Testis (tissue), 3 donors: ENCODE results near the gene PCYT2. TPM values are rescaled to one million over a fixed set of nuclear protein-coding genes. Genes with fewer than 3 reads are reported as not detected.

ENCODE experiments used
- DNase-seq: peaks from one replicate; pipeline ENCODE4 v3.0.0-alpha.2; 2019
- H3K27ac ChIP-seq, 2 donors: fragments of 200-600 bp; sonication (generic); one replicate each; pipeline ENCODE4 v1.5.1; 2019
- H3K27me3 ChIP-seq: fragments of 200-600 bp; sonication (generic); one replicate; pipeline ENCODE4 v1.5.1; 2019
- H3K36me3 ChIP-seq: fragments of 200-600 bp; sonication (generic); one replicate; pipeline ENCODE4 v1.5.1; 2017; ENCODE audit warnings: low read depth; ENCODE audit errors: missing control alignments
- H3K4me1 ChIP-seq: fragments of 200-600 bp; sonication (generic); one replicate; pipeline ENCODE4 v1.5.1; 2019
- H3K4me3 ChIP-seq, 2 donors: fragments of 200-600 bp; sonication (generic); one replicate each; pipeline ENCODE4 v1.5.1; 2017 to 2019
- H3K9me3 ChIP-seq: fragments of 200-600 bp; sonication (generic); one replicate; pipeline ENCODE4 v1.5.1; 2017
- POLR2A ChIP-seq: fragments of 450-650 bp; IDR thresholded peaks from one replicate; pipeline ENCODE4 v1.6.1; 2017; ENCODE audit warnings: antibody characterized with exemption, mild to moderate bottlenecking, moderate library complexity
- WGBS, 2 donors: methylation state at CpG; one replicate each; pipeline ENCODE4 v1.1.5; 2018; 5-methylcytosine and 5-hydroxymethylcytosine counted together
- intact Hi-C: fragments of 100-400 bp; cut with DNase I; formaldehyde crosslinking; loops from one replicate; pipeline ENCODE4 v1.15.1; 2023; ENCODE audit warnings: low total_unique reads
- polyA plus RNA-seq: library from polyadenylated mRNA; stranded (reverse); fragments of 350-450 nt; fragmentation: Illumina TruSeq; extraction: RNeasy Lipid Tissue Mini Kit (QIAGEN cat#74804); gene quantifications from one replicate; pipeline ENCODE4 v1.2.3, GENCODE V29; 2014; ENCODE audit warnings: low read depth, low replicate concordance; ENCODE audit not compliant: insufficient read depth
- total RNA-seq, 2 donors: library from RNA; depleted of rRNA; stranded (reverse); fragments of >200 nt; gene quantifications; one replicate each; pipeline ENCODE4 v1.2.3, GENCODE V29; 2016
- TF ChIP-seq, protein P1 (sequence below), 3 experiments: fragments of 450-650 bp in 2 of 3; fragments of 200-600 bp in 1 of 3; sonication (generic) in 1 of 3; IDR thresholded peaks; one replicate each; pipeline ENCODE4 v1.5.1; 2016 to 2019; ENCODE audit warnings: antibody characterized with exemption in 3 of 3, mild to moderate bottlenecking in 2 of 3, moderate library complexity in 1 of 3

Gene PCYT2
- total and polyA plus RNA-seq, 3 donors from 2014 or later, result 171 to 488 (median 438) TPM

DNA sequence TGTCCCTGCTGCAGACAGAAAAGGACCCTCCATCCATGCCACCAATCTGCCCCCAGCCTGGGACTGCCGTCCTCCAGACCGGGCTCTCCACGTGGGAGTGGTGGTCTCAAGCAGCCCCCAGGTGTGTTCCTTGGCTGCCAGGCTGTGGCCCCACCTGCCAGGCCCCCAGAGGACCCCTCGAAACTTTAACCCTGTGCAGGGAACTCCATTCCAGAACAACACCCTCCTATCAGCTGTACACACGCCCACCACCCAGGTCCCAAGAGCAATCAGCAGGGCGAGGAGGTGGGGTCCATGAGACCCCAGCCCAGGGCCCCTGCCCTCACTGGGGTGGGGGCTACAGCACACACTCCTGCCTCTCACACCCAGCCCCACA is 24.5 kb upstream of the PCYT2 start:
- DNase-seq, result no peak
- Histone ChIP-seq H3K27me3 (no peaks in the 10 kb centered on the region), H3K36me3 (no peaks in the 10 kb centered on the region), H3K27ac (no peak overlapping the region), H3K9me3 (no peaks in the 10 kb centered on the region), H3K4me3 (no peak overlapping the region), H3K4me1 (peaks cover 6% of the 10 kb centered on the region)
- WGBS, 2 donors, result 84 to 93% methylated on average over 6 of the region's 6 CpGs
- intact Hi-C loops, result no loop called here
- no peak for TF ChIP-seq POLR2A
- TF ChIP-seq, protein P1, sequence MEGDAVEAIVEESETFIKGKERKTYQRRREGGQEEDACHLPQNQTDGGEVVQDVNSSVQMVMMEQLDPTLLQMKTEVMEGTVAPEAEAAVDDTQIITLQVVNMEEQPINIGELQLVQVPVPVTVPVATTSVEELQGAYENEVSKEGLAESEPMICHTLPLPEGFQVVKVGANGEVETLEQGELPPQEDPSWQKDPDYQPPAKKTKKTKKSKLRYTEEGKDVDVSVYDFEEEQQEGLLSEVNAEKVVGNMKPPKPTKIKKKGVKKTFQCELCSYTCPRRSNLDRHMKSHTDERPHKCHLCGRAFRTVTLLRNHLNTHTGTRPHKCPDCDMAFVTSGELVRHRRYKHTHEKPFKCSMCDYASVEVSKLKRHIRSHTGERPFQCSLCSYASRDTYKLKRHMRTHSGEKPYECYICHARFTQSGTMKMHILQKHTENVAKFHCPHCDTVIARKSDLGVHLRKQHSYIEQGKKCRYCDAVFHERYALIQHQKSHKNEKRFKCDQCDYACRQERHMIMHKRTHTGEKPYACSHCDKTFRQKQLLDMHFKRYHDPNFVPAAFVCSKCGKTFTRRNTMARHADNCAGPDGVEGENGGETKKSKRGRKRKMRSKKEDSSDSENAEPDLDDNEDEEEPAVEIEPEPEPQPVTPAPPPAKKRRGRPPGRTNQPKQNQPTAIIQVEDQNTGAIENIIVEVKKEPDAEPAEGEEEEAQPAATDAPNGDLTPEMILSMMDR (IDR thresholded peaks at IDR 0.05), result no peak

DNA sequence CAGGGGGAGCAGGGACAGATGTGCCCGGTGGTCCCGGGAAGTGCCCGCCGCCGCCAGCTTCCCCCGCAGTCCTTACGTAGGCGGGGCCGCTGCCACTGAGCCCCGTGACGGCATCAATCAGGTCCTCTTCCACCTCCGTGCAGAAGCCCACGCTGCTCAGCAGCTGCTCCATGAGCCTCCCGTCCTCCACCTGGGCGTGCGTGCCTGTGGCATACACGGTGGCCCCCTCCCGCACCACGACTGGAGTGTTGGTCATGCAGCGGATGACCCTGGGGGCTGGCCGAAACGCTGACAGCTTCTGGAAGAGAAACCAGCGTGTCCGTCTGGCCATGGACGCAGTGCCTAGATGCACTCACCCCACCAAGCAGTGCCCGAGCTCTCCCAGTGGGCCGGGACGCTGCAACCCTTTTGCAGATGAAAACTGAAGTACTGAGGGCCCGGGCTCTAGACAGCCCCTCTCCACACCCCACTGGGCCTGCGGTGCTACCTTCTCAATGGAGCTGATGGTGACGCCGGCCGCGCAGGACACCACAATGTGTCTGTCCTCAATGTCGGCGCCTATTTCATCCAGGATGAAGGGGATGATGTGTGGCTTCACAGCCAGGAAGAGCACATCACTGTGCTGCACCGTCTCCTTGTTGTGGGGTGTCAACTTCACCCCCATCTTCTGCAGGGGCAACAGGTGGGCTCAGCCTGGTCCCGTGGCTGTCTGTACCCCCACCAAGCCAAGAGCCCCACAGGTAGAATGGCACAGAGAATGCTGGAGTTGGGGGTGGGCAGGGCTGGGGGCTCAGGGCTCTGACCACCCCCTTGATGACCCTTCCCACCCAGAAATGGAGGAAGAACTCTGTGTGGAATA is 23.9 kb upstream of the PCYT2 start:
- WGBS, 2 donors, result 92 to 94% methylated on average over 23 to 38 of the region's 38 CpGs
- no peak for TF ChIP-seq POLR2A
- TF ChIP-seq, protein P1 (IDR thresholded peaks at IDR 0.05), result no peak
- Histone ChIP-seq H3K27ac (no peak overlapping the region), H3K27me3 (no peaks in the 10 kb centered on the region), H3K4me3 (no peak overlapping the region), H3K36me3 (no peaks in the 10 kb centered on the region), H3K9me3 (no peaks in the 10 kb centered on the region), H3K4me1 (peaks cover 6% of the 10 kb centered on the region)
- intact Hi-C loops, result no loop called here
- no peak for DNase-seq

DNA sequence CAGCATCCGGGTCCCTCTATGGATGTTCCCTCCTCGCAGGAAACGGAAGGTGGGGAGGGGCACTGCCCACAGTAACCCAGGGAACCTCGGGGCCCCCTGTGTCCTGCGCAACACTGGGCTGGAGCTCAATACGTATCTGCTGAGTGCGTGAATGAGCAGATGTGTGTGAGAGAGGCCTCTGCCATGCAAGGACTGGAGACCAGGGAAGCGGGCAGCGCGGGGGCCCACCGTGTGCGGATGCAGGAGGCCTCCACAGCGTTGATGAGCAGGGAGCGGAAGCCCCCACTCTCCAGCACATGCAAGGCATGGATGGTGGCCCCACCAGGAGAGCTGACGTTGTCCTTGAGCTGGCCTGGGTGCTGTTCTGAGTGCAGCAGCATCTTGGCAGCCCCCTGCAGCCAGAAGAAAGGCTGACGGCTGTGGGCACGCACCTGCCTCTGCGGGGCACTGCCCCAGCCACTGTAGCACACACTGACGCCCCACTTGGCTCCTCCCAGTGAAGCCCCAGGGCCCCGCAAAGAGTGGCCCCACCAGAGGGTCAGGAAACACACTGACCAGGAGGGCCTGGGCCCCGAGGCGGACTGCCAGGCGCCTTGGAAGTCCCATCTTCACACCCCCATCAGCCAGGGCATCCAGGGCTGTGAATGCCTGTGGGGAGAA is 23.0 kb upstream of the PCYT2 start:
- intact Hi-C loops, result no loop called here
- no peaks in the 10 kb centered on the region for H3K36me3 ChIP-seq
- H3K27ac ChIP-seq, result no peak overlapping the region
- H3K4me1 ChIP-seq, result peaks cover 6% of the 10 kb centered on the region
- DNase-seq, result no peak
- no peak overlapping the region for H3K4me3 ChIP-seq
- WGBS, 2 donors, result 84 to 95% methylated on average over 4 to 22 of the region's 23 CpGs
- no peaks in the 10 kb centered on the region for H3K9me3 ChIP-seq
- no peak for TF ChIP-seq POLR2A
- TF ChIP-seq, protein P1 (IDR thresholded peaks at IDR 0.05), result no peak
- H3K27me3 ChIP-seq, result no peaks in the 10 kb centered on the region

DNA sequence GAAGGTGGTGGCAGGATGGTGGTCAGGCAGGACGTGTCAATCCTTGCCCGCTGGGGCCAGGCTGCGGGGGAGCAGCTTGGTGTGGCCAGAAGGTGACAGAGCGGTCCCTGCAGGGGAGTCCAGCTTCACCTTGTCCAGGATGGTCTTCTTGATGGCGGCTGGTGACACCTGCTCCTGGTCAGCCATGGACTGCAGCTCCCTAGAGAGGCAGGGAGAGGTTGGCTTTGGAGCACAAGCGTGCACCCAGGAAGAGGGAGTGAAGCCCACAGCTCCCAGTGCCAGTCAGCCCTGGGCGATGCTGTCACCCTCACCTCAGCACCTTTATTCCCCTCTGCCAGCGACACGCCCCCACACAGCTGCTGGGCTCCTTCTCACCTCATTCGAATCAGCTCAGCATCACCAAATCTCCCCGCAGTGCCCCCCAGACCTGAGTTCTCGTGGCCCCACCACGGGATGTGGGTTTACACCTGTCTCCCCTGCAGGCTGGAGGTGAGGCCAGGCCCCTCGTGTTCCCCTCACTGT is 22.0 kb upstream of the PCYT2 start:
- intact Hi-C loops, result no loop called here
- Histone ChIP-seq H3K4me1 (peaks cover 10% of the 10 kb centered on the region), H3K4me3 (no peak overlapping the region), H3K27ac (no peak overlapping the region), H3K27me3 (no peaks in the 10 kb centered on the region), H3K9me3 (no peaks in the 10 kb centered on the region), H3K36me3 (no peaks in the 10 kb centered on the region)
- WGBS, 2 donors, result 86 to 90% methylated on average over 14 of the region's 14 CpGs
- no peak for TF ChIP-seq POLR2A
- TF ChIP-seq, protein P1 (IDR thresholded peaks at IDR 0.05), result no peak
- DNase-seq, result no peak
